Activated CD8-positive, alpha-beta memory T cell treated with anti-CD3 and anti-CD28 coated beads for 4 hours (primary cell): ENCODE results near the gene CD74.

Source experiments
- DNase-seq, 2 donors: peaks; one replicate each; pipeline ENCODE4 v3.0.0-alpha.2; 2020; ENCODE audit warnings: low read depth in 2 of 2

The CD74 gene

DNA sequence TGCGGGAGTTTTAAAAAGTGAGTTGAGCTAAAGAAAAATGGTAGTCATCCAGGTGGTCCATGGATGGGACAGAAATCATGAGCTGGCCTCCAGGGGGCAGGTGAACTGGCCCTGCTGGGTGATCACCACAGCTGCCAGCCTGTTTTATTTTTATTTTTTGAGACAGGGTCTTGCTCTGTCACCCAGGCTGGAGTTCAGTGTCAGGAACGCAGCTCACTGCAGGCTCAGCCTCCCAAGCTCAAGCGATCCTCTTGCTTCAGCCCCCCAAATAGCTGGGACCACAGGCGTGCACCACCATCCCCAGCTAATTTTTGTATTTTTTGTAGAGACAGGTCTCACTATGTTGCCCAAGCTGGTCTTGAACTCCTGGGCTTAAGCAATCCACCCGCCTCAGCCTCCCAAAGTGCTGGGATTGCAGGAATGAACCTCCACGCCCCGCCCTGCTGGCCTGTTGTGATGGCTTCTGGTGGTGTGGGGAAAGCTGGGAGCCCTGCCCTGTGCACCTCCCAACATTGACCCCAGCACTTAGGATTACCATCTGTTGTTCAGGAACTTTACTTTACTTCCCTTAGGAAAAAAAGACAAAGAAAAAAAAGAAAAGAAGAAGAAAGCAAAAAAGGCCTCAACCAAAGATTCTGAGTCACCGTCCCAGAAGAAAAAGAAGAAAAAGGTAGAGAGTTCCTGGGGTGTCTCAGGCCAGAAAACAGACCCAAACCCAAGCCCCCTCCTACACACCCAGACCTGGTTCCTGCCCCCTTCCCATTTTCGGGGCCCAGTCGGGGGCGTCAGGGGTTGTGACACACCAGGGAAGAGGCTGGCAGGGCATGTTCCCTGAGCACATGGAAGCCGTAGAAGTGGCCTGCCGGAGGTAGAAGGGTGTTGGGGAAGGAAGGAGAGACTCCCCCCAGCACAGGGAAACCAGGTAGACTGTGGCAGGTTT is 14.7 kb downstream of the CD74 start:
- DNase-seq: no peak

- DNase-seq: no peak
Measured at GRCh38 chr5:150397146-150397781, 15.4 kb downstream of the CD74 start.

DNA sequence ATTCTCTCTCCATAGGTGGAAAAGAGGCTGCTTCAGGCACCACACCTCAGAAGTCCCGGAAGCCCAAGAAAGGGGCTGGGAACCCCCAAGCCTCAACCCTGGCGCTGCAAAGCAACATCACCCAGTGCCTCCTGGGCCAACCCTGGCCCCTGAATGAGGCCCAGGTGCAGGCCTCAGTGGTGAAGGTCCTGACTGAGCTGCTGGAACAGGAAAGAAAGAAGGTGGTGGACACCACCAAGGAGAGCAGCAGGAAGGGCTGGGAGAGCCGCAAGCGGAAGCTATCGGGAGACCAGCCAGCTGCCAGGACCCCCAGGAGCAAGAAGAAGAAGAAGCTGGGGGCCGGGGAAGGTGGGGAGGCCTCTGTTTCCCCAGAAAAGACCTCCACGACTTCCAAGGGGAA is 16.4 kb downstream of the CD74 start:
- DNase-seq: no peak

- no peak for DNase-seq
Measured at GRCh38 chr5:150395688-150395975, 17.1 kb downstream of the CD74 start.

DNA sequence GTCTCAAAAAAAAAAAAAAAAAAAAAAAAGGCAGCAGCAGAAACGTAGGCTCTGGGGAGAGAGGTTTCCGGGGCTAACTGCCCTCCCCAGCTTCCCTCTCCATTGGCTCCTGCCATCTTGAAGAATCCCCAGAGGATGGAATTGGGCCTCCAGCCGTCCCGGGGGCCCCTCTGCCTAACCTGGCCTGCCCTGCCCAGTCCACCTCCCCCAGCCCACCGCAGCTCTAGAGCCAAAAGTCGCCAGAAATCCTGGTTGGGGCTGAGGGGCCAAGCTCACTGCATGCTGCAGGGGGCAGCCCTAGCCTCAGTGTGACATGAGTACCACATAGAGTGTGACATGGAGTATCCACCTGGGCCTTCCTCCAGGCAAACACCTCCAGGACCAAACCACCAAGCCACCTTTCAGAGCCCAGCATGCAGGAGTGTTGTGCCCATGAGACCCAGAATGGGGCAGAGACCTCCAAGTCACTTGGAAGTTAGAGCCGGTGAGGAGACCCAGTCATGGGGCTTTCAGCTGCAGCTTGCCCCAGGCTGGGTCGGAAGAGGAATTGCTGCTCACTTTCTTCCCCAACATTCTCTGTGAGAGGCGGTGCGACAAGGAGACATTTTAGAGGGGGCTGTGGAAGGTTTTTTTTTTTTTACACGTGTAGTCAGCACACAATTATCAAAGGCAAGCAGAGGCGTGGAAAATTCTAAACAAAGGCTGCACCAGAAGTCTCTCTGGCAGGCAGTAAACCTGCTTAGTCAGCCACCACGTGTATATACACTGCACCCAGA is 17.6 kb downstream of the CD74 start:
- no peak for DNase-seq

- no peak for DNase-seq
Measured at GRCh38 chr5:150394131-150394530, 18.6 kb downstream of the CD74 start.

DNA sequence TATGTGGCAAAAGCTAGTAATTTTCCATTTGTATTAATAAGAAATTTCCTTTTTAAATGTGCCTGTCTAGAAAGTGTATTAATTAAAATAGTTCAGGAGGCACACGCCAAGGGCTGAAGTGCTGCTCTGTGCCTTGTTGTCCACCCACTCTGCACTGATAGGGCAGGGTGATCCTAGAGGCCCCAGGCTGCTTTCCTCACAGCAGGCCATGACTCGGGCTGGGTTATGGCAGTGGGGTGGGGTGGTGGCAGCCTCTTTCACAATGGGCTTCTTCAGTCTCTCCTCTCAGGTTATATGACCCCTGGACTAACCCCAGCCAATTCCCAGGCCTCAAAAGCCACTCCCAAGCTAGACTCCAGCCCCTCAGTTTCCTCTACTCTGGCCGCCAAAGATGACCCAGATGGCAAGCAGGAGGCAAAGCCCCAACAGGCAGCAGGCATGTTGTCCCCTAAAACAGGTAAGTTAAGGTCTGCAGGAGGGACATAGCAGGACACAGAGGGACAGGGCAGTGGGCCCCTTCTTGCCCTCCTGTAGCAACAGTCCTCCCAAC is 19.5 kb downstream of the CD74 start:
- DNase-seq: no peak

DNA sequence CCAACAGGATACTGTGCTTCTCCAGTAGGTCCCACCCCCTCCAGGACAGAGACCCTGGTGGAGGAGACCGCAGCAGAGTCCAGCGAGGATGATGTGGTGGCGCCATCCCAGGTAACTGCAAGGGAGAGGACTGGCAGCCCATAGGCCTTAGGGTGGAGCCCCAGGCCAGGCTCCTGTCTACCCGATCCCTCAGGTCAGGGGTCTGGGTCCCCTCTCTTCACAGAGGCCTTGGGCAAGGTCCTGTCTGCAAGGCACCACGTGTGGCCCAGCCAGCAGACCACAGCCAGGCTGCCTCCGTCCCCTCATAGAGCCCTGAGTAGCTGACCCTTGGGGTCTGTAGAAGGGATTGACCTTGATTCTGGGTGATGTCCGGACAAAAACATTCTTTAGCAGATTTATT is 20.0 kb downstream of the CD74 start:
- DNase-seq: no peak

- no peak for DNase-seq
Measured at GRCh38 chr5:150391986-150392385, 20.7 kb downstream of the CD74 start.

DNA sequence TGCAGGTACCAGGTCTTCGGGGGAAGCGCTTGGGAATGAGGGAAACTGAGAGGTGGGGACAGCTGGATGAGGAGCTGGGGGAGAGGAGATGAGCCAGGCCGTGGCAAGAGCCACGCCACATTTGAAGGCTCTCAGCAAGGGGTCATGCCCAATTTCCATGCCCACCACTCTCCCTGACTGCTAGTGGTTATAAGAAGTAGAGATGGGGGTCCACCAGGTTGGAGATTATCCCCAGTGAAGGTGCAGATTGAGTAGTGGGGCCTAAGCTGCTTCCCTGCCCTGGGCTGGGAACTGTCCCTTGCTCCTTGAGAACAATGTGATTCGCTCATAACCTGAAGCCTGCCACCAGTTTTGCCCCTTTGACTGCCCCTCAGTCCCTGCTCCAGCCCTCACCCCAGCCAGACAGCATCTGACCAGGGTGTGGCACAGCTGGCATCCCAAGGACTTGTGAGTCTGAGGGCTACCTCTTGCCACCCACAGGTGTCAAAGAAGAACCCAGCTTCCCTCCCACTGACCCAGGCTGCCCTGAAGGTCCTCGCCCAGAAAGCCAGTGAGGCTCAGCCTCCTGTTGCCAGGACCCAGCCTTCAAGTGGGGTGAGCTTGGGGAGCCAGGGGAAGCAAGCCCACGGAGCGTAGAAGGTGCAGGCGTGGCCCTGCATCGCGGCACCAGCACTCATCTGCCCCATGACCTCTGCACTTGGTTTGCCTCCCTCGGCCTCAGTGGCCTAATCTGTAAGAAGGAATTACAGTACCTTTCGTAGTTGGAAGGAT is 21.5 kb downstream of the CD74 start:
- DNase-seq: no peak

DNA sequence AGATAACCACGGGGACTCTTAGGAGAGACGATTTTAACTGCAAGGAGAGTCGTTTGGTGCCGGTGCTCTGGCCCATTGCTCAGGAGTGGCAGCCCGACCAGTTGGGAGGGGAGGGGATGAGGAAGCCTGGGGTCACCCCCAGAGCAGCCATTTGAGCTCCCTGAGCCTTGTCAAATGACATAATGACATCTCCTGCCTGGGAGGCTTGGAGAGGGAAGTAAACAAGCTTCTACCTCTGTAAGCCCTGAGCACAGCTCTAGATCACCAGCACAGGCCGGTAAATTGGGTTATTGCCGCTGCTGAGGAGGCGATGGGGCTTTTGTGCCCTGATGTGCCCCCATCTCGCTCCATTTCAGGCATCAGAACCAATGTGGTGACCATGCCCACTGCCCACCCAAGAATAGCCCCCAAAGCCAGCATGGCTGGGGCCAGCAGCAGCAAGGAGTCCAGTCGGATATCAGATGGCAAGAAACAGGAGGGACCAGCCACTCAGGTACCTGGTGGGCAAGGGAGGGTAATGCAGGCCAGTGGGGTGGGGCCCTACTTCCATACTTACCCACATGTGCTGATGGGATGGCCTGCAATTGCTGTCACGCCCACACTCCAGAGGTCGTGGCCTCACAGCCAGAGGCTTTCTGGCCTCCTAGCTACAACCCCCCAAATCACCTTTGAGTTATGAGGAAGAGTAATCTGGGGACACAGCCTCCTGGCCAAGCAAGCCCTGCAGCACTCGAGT is 23.0 kb downstream of the CD74 start:
- no peak for DNase-seq

GRCh38 chr5:150386024-150386855 is 26.5 kb downstream of the CD74 start:
- DNase-seq: no peak

DNA sequence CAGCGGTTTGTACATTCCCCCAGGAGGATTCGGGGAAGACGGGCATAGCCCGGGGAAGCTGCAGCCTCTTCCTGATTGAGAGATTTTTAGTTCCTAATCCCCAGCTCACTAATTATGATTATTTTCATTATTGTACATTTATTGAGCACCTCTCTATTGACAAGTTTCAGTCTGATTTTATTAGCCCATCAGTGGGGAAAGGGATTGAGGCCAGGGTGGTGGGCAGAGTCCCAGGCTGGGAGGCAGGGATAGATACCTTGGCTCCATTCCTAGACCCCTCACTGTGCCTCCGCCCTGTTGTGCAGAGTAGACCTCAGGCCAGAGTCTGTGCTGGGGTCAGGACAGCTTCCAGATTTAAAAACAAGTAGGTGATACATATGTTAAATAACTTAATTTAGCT is 28.0 kb downstream of the CD74 start:
- DNase-seq: no peak

- no peak for DNase-seq
Measured at GRCh38 chr5:150377964-150378694, 34.6 kb downstream of the CD74 start.

- DNase-seq: no peak
Measured at GRCh38 chr5:150376799-150377771, 35.6 kb downstream of the CD74 start.

DNA sequence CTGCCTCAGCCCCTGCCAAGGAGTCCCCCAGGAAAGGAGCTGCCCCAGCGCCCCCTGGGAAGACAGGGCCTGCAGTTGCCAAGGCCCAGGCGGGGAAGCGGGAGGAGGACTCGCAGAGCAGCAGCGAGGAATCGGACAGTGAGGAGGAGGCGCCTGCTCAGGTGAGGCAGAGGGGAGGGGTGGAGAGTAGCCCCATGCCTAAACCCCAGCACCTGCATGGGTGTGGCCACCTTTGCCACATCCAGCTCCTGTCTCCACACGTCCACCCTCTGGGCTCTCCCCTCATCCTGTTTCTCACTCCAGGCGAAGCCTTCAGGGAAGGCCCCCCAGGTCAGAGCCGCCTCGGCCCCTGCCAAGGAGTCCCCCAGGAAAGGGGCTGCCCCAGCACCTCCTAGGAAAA is 38.1 kb downstream of the CD74 start:
- DNase-seq: no peak

GRCh38 chr5:150372639-150373038 is 40.1 kb downstream of the CD74 start:
- no peak for DNase-seq

DNA sequence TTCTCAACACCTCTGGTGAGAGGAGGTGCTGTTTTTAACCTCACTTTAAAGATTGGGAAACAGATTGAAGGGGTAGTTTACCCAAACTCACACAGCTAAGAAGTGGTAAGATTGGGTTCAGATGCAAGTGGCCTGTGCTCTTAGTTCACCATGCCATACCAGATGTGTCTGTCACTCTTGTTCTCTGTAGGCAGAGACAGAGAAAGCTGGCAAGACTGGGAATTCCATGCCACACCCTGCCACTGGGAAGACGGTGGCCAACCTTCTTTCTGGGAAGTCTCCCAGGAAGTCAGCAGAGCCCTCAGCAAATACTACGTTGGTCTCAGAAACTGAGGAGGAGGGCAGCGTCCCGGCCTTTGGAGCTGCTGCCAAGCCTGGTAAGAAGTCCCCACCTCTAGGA is 44.2 kb downstream of the CD74 start:
- no peak for DNase-seq
